Stimulated activated CD4-positive, alpha-beta T cell treated with anti-CD3 and anti-CD28 coated beads, Interleukin-15, amount 100 ng/mL, for 24 hours (primary cell): Measurements from ENCODE around the gene PPM1H.
"Not testable (repeated sequence)": the region's sequence is repeated elsewhere in the genome, so short reads cannot be mapped to it uniquely, and the experiment has no call there.

ENCODE experiments used
- DNase-seq: peaks from one replicate; pipeline ENCODE4 v3.0.0-alpha.2; 2020

The PPM1H gene

GRCh38 chr12:62934799-62935674 is at the start of gene PPM1H:
Gene PPM1H, minus strand, starts transcription at chr12:62935150. Its CDS starts 414 bp downstream, at chr12:62934736.
- DNase-seq = peak; percentile 57

DNA sequence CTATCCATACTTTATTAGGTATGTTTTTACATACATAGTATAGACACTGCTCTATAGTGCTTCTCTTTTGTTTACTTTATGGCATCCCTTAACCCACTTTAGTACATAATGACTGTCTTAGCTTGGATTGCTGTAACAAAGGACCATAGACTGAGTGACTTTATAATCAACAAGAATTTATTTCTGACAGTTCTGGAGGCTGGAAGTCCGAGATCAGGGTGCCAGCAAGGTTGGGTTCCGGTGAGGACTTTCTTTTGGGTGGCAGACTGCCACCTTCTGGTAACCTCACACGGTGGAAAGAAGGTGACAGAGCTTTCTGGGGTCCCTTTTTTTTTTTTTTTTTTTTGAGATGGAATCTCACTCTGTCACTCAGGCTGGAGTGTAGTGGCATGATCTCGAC is 48.6 kb upstream of the PPM1H start:
- DNase-seq = no peak

GRCh38 chr12:62978768-62979167 is 43.8 kb upstream of the PPM1H start:
- DNase-seq = no peak

GRCh38 chr12:62977883-62978282 is 42.9 kb upstream of the PPM1H start:
- DNase-seq = no peak

DNA sequence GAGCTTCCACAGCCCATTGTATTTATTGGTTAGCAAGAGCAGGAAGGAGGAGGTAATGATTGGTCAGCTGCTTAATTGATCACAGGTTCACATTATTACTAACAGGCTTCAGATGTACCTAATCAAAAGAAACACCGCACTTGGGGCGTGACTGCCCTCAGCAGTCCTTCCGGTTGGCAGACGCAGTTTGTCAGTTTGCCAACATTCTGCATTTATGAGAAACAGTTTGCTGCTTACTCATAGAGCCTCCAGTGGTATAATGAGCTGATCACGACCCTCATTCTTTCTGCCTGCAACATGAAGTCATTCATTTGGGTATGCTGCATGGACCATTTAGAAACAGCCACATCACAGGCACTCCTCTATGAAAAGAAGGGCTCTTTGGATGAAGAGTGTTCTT is 42.5 kb upstream of the PPM1H start:
- no peak for DNase-seq

DNA sequence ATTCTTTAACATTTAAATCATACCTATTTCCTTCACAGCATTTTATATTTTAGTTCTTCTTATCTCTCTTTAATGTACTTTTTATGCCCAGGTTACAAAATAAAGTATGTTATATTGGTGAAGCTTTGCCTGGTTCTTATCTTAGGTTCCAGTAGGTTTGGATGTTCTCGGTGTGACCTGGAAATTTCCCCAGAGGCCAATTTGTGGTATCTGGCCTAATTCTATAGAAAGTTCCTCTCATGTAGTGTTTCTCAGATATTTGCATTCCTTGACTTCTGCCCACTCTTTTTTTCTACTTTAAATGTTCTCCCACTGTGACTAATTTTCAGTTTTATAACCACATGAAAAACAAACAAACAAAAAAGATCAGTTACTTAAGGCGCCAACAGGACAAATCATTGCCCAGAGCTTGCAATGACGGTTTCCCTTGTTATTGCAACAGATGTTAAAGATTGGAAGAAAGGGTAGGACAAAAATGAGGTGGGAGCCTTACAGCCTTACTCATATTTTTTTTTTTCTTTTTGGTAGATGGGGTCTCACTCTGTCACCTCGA is 41.2 kb upstream of the PPM1H start:
- DNase-seq = no peak

DNA sequence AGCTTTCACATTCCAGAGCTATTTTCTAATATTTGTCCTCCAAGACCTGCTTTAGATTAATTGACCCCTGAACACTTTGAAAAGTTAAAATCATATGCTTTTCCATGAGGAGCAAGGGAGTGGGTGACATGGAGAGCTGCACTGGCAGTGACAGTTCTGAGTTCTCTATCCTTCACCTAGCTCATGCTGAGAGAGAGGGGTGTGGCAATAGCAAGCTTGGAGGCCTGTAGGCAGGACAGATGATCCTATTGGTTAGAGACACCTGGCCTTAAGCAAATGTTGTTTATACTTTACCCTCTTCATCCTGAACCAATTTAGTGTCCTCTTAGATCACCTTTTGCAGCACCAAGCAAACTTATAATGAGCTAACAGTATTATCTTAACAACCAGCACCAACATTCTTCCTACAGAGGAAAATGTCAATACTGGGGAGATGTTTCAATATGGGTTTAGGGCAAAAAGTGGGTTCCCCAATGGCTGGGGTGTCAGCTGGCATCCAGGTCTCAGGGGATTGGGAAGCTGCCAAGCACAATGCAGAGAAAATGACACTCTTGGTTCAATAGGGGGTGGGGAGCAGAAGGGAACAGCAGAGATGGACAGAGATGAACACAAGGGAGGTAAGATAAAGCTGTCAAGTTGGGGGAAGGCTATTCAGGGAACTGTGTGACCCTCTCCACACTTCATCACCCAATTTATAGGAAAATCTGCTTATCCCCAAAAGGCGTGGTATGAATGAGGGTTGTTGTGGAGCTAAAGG is 37.0 kb upstream of the PPM1H start:
- DNase-seq = no peak

DNA sequence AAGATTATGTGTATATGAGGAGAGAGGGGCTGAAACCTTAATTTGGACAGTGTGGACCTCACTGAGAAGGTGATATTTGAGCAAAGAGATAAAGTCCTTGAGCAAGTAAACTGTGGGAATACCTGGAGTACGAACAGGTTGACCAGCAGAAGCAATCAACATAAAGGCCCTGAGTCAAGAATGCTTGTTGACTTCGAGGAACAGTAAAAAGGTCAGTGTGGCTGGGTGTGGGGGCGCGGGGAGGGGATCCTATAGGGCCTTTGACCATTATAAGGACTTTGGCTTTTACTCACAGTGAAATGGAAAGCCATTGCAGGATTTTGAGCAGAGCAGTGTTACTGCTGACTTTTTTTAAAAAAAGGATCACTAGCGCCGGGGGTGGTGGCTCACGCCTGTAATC is 34.7 kb upstream of the PPM1H start:
- no peak for DNase-seq

DNA sequence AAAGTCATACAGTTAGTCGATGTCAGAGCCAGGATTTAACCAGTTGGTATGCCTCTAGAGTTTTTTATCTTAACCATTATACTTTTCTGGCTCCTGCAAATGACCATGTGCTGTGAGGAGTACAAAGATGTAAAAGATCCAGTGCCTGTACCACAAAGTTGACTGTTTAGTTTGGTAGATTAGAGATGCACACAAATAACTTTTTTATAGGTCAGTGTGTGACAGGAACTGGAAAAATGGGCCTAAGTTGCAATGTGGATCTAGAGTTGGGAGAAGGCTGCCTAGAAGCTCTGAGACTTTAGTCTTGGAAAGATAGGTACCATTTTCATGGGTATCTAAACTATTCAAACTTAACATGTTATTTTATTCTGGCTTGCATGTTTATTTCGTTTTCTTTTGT is 32.8 kb upstream of the PPM1H start:
- DNase-seq = no peak

DNA sequence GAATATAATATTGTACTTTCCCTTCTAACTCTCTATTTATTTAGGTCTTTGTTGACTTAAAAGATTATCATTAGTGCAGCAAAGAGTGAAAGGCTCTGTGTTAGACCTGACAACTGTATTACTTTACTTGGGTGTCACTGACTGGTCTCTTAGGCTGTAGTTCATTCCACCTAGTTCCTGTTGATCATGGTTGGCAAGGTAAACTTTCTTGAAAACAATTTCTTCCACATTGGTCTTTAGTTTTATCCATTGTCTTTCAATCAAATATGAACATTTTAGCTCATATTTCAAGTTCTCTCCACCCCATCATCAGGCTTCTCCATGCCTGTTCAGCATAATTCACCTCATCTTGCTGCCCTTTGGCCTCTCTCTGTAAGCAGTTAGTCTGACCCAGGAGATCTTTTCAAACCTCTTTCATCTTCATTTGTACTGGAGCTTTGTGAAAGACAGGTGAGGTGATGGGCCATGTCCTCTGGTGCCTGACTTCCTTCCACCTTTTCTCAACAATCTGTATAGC is 32.1 kb upstream of the PPM1H start:
- no peak for DNase-seq

DNA sequence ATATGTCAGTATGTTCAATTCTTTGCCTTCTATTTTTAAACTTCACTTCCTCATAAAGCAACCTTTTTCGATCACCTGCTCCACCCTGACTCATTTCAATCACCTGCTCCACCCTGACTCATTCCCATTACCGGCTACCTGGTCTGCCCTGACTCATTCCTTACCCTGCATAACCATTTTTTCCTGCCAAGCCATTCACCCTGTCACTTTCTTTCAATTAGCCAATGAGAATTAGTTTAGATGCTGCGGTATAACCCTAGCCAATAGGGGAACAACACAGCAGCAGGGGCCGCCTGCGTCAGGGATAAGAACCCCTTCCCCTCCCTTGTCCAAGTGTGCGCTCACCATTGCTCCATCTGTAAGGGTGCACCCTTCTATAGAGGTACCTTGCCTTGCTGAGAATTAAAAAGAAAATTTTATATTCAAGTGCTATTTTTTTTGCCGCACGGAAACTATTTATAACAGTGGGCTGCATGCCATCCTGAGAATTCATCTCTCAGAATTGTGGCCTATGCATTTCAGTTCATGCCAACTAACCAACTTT is 31.6 kb upstream of the PPM1H start:
- DNase-seq = not testable (repeated sequence)

- DNase-seq = not testable (repeated sequence)
Observed at GRCh38 chr12:62965700-62966099, 30.8 kb upstream of the PPM1H start.

DNA sequence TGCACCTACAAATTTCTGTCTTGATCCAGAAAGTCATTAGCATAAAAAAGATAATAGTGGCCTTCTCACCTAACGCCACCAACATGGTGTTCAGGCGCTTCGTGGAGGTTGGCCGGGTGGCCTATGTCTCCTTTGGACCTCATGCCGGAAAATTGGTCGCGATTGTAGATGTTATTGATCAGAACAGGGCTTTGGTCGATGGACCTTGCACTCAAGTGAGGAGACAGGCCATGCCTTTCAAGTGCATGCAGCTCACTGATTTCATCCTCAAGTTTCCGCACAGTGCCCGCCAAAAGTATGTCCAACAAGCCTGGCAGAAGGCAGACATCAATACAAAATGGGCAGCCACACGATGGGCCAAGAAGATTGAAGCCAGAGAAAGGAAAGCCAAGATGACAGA is 30.3 kb upstream of the PPM1H start:
- DNase-seq = not testable (repeated sequence)

GRCh38 chr12:62963486-62964041 is 28.6 kb upstream of the PPM1H start:
- no peak for DNase-seq

GRCh38 chr12:62960324-62960723 is 25.4 kb upstream of the PPM1H start:
- no peak for DNase-seq

- DNase-seq = no peak
Observed at GRCh38 chr12:62959745-62960144, 24.8 kb upstream of the PPM1H start.

DNA sequence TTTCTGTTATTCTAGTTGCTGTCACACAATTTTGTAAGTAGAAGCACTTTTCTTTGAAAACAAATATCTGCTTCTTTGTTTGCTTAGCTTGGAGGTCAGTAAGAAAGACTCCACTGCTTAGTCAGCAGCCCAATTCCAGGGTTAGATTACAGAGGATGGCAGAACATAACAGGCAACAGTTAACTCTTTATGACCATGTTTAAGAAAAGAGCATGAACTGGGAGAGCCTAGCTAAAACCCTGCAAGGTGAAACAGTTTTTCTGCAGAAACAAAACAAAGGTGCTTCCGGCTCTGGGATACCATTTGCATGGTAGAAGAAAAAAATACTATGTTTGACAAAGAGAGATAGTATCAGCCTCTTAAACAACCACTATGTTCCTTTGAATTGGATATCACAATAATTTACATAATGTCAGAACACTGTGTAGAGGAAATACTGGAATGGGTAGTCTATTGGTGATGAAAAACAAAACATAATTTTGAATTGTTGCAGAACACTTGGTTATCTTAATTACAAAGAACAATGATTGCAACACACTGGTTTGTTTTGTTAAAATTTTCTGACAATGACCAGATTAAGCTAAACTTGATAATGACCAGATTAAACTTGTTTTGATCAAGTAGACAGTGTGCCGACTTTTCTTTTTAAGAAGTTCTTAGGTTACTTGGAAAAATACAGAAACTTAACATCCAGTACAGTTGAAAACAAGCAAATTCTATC is 22.4 kb upstream of the PPM1H start:
- DNase-seq = no peak

- DNase-seq = no peak
Observed at GRCh38 chr12:62955678-62956077, 20.7 kb upstream of the PPM1H start.

GRCh38 chr12:62950317-62950716 is 15.4 kb upstream of the PPM1H start:
- no peak for DNase-seq

- no peak for DNase-seq
Observed at GRCh38 chr12:62948123-62948522, 13.2 kb upstream of the PPM1H start.

- no peak for DNase-seq
Observed at GRCh38 chr12:62947364-62947763, 12.4 kb upstream of the PPM1H start.

- no peak for DNase-seq
Observed at GRCh38 chr12:62943779-62944395, 8.9 kb upstream of the PPM1H start.
